ENCODE measurements around the gene IGFBP6.

The IGFBP6 gene

DNA sequence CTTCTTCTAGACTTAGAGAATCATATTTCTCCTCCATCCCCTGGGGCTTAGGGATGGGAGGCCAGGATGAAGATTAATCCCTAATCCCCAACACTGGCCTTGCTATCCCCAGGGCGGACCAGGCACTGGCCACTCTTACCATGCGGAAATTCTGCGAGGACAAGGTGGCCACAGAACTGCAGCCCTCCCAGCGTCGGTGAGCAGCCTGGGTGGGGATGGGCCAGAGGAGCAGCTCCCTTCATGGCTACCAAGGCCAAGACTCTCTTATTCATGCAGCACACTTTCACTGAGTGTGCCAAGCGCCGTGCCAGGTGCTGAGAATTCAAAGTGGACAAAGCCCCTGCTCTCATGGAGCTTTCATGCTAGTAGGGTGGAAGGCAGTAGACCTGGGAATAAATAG is 40.6 kb upstream of the IGFBP6 start:
- no peak for TF ChIP-seq ZFX (IDR thresholded peaks at IDR 0.05; ENCODE audit: borderline replicate concordance)
- TF ChIP-seq, protein P1, sequence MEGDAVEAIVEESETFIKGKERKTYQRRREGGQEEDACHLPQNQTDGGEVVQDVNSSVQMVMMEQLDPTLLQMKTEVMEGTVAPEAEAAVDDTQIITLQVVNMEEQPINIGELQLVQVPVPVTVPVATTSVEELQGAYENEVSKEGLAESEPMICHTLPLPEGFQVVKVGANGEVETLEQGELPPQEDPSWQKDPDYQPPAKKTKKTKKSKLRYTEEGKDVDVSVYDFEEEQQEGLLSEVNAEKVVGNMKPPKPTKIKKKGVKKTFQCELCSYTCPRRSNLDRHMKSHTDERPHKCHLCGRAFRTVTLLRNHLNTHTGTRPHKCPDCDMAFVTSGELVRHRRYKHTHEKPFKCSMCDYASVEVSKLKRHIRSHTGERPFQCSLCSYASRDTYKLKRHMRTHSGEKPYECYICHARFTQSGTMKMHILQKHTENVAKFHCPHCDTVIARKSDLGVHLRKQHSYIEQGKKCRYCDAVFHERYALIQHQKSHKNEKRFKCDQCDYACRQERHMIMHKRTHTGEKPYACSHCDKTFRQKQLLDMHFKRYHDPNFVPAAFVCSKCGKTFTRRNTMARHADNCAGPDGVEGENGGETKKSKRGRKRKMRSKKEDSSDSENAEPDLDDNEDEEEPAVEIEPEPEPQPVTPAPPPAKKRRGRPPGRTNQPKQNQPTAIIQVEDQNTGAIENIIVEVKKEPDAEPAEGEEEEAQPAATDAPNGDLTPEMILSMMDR (IDR thresholded peaks at IDR 0.05): no peak
- no peak overlapping the region for H3K27ac ChIP-seq

DNA sequence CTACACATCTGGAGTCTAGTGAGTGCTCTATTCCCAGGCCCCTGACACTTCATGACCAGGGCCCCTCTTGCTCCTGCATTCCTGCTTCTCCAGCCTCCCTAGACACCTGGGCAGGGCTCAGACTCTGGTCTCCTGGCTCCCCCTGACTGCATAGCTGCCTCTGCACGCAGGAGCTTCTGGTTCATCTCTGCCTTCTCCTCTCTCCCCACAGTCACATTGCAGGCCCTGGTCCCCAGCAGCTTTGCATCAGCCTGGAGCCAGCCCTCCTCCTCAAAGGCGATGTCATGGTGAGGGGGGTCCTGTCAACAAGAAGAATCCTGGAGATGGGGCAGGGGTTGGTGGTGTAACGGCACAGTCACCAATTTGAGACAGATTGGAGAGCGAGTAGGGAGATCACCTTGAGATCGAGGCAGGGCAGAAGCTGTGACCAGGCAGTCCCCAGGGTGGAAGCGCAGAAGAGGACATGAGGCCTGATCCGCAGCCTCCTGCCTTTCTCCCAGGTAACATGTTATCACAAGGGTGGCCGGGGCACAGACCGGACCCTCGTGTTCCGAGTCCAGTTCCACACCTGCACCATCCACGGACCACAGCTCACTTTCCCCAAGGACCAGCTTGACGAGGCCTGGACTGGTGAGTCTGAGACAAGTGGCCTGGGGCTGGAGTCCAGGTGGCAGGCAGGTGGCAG is 39.5 kb upstream of the IGFBP6 start:
- no peak overlapping the region for H3K27ac ChIP-seq
- TF ChIP-seq, protein P1 (IDR thresholded peaks at IDR 0.05): no peak
- no peak for TF ChIP-seq ZFX (IDR thresholded peaks at IDR 0.05; ENCODE audit: borderline replicate concordance)

DNA sequence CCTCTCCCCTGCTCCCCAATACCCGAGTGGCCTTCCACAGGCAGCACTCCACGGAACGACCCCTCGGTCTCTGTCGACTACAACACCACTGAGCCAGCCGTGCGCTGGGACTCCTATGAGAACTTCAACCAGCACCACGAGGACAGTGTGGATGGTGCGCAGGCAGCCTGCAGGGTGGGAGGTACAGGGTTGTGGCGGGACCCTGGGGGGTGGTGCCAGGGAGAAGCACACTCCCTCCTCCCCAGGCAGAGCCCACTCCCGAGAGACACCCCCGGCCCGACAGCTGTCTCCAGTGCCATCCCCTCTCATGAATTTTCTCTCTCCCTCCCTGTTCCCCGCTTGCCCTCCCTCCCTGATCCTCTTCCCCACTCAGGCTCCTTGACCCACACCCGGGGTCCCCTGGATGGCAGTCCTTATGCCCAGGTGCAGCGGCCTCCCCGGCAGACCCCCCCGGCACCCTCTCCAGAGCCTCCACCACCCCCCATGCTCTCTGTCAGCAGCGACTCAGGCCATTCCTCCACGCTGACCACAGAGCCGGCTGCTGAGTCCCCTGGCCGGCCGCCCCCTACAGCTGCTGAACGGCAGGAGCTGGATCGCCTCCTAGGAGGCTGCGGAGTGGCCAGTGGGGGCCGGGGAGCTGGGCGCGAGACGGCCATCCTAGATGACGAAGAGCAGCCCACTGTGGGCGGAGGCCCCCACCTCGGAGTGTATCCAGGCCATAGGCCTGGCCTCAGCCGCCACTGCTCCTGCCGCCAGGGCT is 38.6 kb upstream of the IGFBP6 start:
- TF ChIP-seq, protein P1 (IDR thresholded peaks at IDR 0.05): no peak
- TF ChIP-seq ZFX (IDR thresholded peaks at IDR 0.05; ENCODE audit: borderline replicate concordance): no peak
- H3K27ac ChIP-seq: no peak overlapping the region

DNA sequence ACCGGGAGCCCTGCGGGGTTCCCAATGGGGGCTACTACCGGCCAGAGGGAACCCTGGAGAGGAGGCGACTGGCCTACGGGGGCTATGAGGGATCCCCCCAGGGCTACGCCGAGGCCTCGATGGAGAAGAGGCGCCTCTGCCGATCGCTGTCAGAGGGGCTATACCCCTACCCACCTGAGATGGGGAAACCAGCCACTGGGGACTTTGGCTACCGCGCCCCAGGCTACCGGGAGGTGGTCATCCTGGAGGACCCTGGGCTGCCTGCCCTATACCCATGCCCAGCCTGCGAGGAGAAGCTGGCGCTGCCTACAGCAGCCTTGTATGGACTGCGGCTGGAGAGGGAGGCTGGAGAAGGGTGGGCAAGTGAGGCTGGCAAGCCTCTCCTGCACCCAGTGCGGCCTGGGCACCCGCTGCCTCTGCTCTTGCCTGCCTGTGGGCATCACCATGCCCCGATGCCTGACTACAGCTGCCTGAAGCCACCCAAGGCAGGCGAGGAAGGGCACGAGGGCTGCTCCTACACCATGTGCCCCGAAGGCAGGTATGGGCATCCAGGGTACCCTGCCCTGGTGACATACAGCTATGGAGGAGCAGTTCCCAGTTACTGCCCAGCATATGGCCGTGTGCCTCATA is 37.9 kb upstream of the IGFBP6 start:
- TF ChIP-seq, protein P1 (IDR thresholded peaks at IDR 0.05): no peak
- no peak for TF ChIP-seq ZFX (IDR thresholded peaks at IDR 0.05; ENCODE audit: borderline replicate concordance)

GRCh38 chr12:53060064-53060720 is 37.3 kb upstream of the IGFBP6 start:
- no peak overlapping the region for H3K27ac ChIP-seq
- no peak for TF ChIP-seq ZFX (IDR thresholded peaks at IDR 0.05; ENCODE audit: borderline replicate concordance)
- TF ChIP-seq, protein P1 (IDR thresholded peaks at IDR 0.05): no peak

More for the DNA sequence above, 37.9 kb upstream of the IGFBP6 start:
- no peak overlapping the region for H3K27ac ChIP-seq

DNA sequence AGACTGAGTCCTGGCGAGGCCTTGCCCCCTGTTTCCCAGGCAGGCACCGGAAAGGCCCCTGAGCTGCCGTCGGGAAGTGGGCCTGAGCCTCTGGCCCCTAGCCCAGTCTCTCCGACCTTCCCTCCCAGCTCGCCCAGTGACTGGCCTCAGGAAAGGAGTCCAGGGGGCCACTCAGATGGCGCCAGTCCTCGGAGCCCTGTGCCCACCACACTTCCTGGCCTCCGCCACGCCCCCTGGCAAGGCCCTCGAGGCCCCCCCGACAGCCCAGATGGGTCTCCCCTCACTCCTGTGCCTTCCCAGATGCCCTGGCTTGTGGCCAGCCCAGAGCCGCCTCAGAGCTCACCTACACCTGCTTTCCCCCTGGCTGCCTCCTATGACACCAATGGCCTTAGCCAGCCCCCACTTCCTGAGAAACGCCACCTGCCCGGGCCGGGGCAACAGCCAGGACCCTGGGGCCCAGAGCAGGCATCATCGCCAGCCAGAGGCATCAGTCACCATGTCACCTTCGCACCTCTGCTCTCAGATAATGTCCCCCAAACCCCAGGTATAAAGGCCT is 36.7 kb upstream of the IGFBP6 start:
- H3K27ac ChIP-seq: peak overlapping the region; percentile 70
- TF ChIP-seq ZFX (IDR thresholded peaks at IDR 0.05; ENCODE audit: borderline replicate concordance): no peak
- TF ChIP-seq, protein P1 (IDR thresholded peaks at IDR 0.05): no peak

All from 22Rv1 (cell line).